Measurements from ENCODE around the gene GLRX5. TPM values are rescaled to one million over a fixed set of nuclear protein-coding genes. Genes with fewer than 3 reads are reported as not detected.
"Not testable (repeated sequence)": the region's sequence is repeated elsewhere in the genome, so short reads cannot be mapped to it uniquely, and the experiment has no call there.

GLRX5 gene
- total and polyA plus RNA-seq, 2 donors (not counting 1 experiment from before 2014, with no cell fraction given): 28.4 to 47.6 TPM

DNA sequence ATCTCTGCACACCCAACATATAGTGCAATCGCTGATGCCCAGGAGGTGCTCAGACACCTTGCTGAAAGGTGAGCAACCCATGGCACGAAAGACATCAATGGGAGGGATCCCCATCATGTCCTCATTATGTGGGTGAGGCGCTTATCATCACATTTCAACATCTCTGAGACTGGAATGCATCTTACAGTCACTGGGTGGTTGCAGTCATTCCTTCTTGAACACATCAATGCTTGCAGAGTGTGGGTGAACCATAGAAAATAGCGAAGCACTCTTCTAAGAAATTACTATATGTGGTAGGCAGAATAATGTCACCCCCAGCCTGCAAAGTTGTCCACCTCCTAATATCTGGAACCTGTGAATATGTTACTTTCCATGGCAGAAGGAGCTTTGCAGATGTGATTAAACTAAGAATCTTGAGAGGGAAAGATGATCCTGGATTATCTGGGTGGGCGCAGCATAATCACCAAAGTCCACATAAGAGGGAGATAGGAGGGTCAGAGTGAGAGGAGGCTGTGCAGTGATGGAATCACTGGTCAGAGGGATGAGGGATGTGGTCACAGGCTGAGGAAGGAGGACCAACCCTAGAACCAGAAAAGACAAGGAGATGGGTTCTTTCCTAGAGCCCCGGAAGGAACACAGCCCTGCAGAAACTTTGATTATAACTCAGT lies 51.2 kb downstream of the GLRX5 start:
- Histone ChIP-seq H3K4me2 (ENCODE audit: extremely low read depth, insufficient read depth, low read length) (no peak overlapping the region), H3K36me3 (ENCODE audit: control insufficient read depth, insufficient read depth, low read length) (no peaks in the 10 kb centered on the region), H2AFZ (ENCODE audit: low read length) (no peak overlapping the region), H3K4me1 (ENCODE audit: control insufficient read depth, extremely low read depth, insufficient read depth, low read length) (no peaks in the 10 kb centered on the region), H3K4me3 (replicated peaks in 1 of 4; ENCODE audit: control extremely low read depth in 1 of 4, insufficient read depth in 1 of 4, low read depth in 3 of 4, low read length in 4 of 4) (no peak overlapping the region), H3K9ac (ENCODE audit: insufficient read depth, low read length) (no peak overlapping the region), H4K20me1 (ENCODE audit: control insufficient read depth, extremely low read depth, insufficient read depth, low read length) (no peaks in the 10 kb centered on the region), H3K79me2 (ENCODE audit: control insufficient read depth, insufficient read depth, low read length) (no peaks in the 10 kb centered on the region), H3K27ac (ENCODE audit: insufficient read depth, low read length) (no peak overlapping the region), H3K9me3 (ENCODE audit: control insufficient read depth, insufficient read depth, low read depth, low read length) (no peaks in the 10 kb centered on the region), H3K27me3 (ENCODE audit: control insufficient read depth, insufficient read depth, low read length) (no peaks in the 10 kb centered on the region)
- no peak for DNase-seq (ENCODE audit: low read depth in 2 of 2)
- TF ChIP-seq, protein P1, sequence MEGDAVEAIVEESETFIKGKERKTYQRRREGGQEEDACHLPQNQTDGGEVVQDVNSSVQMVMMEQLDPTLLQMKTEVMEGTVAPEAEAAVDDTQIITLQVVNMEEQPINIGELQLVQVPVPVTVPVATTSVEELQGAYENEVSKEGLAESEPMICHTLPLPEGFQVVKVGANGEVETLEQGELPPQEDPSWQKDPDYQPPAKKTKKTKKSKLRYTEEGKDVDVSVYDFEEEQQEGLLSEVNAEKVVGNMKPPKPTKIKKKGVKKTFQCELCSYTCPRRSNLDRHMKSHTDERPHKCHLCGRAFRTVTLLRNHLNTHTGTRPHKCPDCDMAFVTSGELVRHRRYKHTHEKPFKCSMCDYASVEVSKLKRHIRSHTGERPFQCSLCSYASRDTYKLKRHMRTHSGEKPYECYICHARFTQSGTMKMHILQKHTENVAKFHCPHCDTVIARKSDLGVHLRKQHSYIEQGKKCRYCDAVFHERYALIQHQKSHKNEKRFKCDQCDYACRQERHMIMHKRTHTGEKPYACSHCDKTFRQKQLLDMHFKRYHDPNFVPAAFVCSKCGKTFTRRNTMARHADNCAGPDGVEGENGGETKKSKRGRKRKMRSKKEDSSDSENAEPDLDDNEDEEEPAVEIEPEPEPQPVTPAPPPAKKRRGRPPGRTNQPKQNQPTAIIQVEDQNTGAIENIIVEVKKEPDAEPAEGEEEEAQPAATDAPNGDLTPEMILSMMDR (conservative IDR thresholded peaks at IDR 0.05 in 1 of 2, IDR thresholded peaks at IDR 0.05 in 1 of 2; ENCODE audit: low read depth in 1 of 2, low read length in 2 of 2): no peak
- TF ChIP-seq EZH2 (IDR thresholded peaks at IDR 0.05; ENCODE audit: low read length, missing control alignments): no peak

DNA sequence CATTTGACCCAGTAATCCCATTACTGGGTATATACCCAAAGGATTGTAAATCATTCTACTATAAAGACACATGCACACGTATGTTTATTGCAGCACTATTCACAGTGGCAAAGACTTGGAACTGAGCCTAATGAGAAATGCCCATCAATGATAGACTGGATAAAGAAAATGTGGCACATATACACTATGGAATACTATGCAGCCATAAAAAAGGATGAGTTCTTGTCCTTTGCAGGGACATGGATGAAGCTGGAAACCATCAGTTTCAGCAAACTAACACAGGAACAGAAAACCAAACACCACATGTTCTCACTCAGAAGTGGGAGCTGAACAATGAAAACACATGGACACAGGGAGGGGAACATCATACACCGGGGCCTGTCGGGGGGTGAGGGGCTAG lies 56.3 kb downstream of the GLRX5 start:
- not testable (repeated sequence) for H3K4me3 ChIP-seq (replicated peaks in 1 of 4; ENCODE audit: control extremely low read depth in 1 of 4, insufficient read depth in 1 of 4, low read depth in 3 of 4, low read length in 4 of 4); H3K27me3 ChIP-seq (ENCODE audit: control insufficient read depth, insufficient read depth, low read length); H3K79me2 ChIP-seq (ENCODE audit: control insufficient read depth, insufficient read depth, low read length); DNase-seq (ENCODE audit: low read depth in 2 of 2); H3K9ac ChIP-seq (ENCODE audit: insufficient read depth, low read length); H3K27ac ChIP-seq (ENCODE audit: insufficient read depth, low read length); H4K20me1 ChIP-seq (ENCODE audit: control insufficient read depth, extremely low read depth, insufficient read depth, low read length); H3K9me3 ChIP-seq (ENCODE audit: control insufficient read depth, insufficient read depth, low read depth, low read length); H3K4me1 ChIP-seq (ENCODE audit: control insufficient read depth, extremely low read depth, insufficient read depth, low read length); H3K36me3 ChIP-seq (ENCODE audit: control insufficient read depth, insufficient read depth, low read length); H2AFZ ChIP-seq (ENCODE audit: low read length); H3K4me2 ChIP-seq (ENCODE audit: extremely low read depth, insufficient read depth, low read length)

Other genes with a start within 250 kb of the GLRX5 start
- 0.83 and 1.0 TPM in 2 replicates for gene CLMN, start 215.1 kb upstream of the GLRX5 start, total RNA-seq
- gene CLMN, start 215.1 kb upstream of the GLRX5 start, polyA plus RNA-seq: 0.26 and 2.7 TPM in 2 replicates
- 15.9 and 24.1 TPM in 2 replicates for gene SYNE3, start 18.4 kb upstream of the GLRX5 start, total RNA-seq
- 4.9 and 8.7 TPM in 2 replicates for gene SYNE3, start 18.4 kb upstream of the GLRX5 start, polyA plus RNA-seq
- gene TCL1B, start 151.4 kb downstream of the GLRX5 start, total RNA-seq: not detected in 2 replicates
- not detected in 2 replicates for gene TCL1B, start 151.4 kb downstream of the GLRX5 start, polyA plus RNA-seq
- not detected in 2 replicates for gene TCL1A, start 179.1 kb downstream of the GLRX5 start, total RNA-seq
- gene TCL1A, start 179.1 kb downstream of the GLRX5 start, polyA plus RNA-seq: not detected in 2 replicates

Measured in fibroblast of lung (primary cell).